HCEC 1CT (cell line): ENCODE results near the gene MINDY4.

Experiments
- DNase-seq: peaks from one replicate; pipeline ENCODE4 v3.0.0-alpha.2; 2017

The MINDY4 gene

DNA sequence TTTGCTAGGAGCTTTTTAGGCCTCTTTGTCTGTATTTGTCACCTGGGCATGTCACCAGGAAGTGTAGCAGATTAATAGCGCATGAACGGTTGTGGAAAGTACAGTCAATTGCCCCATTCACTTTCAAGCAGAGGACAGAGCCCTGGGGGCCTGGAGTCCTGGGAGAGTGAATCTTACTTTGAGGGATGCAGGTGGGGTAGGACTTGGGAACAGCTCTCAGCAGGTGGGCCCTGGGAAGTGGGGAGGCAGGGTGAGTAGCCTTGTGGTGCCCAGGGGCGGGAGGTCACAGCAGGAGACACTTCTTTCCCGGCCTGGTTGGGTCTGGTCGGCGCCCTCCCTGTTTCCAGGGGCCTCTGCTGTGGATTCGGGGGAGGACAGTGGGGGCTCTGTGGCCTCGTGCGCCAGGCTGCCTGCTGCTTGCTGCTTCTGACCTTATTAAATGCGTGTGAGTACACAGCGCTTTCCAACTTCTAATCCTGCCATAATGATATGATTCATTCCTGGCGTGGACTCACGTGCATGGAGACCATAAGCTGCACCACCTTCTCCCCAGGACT is 88.8 kb downstream of the MINDY4 start:
- DNase-seq = no peak

DNA sequence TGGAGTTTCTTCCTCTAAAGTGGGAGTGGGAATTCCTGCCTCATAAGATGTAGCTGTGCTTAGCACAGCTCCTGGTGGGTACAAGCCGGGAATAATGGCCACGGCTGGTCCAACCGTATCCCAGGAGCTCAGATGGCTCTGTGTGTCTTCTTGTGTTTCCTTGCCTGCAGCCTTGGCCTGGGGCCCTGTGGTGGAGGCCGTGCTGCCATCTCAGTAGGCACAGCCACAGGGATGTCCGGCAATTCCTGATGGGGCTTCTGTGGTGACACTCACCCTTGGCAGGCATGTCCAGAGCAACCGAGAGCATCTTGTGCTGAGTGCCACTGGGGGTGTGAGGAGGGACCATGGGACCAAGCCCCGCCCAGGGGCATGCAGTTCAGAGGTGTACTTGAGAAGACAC is 90.4 kb downstream of the MINDY4 start:
- no peak for DNase-seq

DNA sequence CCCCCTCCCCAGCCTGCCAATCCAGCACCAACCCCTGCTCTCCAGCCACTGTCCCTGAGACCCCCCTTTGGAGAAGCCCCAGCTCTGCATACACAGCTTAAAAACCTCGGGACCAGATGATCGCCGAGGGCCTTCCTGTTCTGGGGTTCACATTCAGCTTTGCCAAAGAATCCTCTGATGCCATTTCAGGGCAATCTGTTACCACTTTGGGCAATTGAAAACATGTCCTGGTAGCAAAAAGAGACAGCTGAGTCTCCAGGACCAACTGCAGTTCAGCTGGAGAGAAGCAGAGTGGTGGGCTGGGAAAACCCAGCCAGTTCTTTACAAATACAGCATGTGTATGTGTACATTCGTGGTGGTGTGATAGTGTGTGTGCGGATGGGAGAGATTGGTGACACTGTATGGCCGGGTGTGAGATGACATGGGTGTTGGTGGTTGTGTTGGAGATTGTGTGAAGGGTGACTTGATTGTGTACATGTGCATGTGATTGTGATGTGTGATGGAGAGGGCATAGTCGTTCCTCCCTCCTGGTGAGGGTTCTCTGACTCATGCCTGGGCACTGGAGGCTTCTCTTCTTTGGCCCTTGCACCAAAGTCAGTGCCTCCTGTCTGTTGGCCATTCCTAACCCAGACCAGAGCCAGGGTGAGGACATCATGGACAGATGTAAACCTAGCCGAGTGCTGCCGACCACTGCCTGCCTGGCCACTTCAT is 91.9 kb downstream of the MINDY4 start:
- DNase-seq = no peak

DNA sequence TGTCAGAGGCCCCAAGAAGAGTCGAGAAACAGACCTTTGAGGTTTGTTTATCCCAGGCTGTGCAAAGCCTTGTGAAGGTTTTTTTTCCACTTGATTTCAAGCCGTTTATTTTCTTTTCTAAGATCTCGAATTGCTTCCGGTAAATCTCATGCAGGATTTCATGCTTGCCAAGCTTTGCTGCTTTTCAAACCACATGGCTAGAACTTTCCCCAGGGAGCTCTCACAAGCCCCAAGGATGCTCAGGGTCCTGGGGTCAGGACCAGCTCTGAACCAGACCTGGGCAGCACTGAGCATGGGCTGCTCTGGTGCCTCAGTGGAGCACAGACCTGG is 92.5 kb downstream of the MINDY4 start:
- no peak for DNase-seq

DNA sequence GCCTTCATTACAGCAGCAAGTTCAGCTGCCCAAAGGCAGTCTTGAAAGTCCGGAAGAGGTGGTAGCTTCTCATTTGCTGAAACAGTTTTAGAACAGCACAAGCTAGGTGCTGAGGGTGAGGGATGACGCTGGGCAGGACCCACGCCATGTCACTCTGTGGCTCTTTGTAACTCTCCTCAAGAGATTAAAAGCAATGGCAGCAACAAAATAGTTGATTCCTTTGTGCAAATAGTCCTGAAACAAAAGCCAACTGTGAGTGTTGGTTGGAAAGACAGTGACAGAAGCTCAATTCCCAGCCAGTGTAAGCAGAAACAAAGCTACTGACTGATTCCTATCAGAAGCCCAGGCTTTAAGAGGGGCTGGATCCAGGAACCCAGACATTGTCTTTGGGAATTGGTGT is 92.9 kb downstream of the MINDY4 start:
- no peak for DNase-seq

DNA sequence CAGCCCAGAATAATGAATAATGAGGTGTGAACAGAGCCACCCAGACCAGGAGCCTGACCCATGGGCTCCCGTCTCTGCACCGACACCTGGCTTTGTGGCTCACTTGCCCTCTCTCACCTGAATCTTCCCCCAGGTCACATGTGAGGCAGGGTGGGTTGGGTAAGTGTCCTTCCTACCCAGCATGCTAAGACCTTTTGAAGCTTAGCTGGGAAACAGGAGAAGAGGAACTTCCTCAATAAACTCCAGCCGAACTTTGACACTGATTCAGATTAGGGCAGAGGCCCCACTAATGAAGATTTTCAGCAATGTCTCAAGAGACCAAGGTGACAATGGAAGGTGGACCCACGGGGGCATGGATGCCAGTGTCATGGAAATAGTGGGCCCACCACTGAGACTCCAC is 93.9 kb downstream of the MINDY4 start:
- DNase-seq = no peak

DNA sequence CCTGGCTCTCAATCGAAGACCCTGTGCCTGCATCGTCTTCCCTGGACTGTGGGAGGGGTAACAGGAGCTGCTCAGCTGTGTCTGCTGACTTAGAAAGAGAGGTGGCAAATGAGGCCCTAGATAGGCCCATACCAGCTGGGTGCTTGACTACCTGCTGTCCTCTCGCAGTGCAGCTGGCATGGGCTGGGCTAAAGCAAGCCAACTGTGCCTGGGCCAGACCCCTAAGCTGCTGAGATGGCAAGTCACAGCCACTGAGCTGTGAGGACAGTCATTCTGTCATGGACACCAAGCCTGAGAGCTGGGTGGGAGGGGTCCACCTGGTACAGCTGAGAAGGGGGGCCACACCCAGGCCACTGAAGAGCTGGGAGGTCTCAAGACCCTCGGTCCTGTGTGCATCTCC is 94.6 kb downstream of the MINDY4 start:
- no peak for DNase-seq

DNA sequence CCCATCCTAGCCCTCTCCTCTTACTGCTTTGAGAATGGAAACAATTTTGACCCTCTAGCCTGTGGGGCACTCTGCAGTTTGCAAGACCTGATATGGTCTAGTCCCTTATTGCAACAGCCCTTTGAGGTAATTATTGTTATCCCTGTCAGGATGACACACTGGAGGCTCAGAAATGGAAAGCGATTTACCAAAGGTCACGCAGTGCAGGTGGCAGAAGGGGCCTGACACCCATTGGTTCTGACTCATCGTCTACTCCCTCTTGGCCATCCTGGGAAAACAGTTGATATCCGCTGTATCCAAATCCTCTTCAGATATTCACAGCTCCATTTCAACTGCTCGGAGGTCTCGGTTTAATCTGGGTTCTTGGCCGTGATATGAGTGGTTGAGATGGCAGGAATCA is 95.7 kb downstream of the MINDY4 start:
- DNase-seq = no peak

DNA sequence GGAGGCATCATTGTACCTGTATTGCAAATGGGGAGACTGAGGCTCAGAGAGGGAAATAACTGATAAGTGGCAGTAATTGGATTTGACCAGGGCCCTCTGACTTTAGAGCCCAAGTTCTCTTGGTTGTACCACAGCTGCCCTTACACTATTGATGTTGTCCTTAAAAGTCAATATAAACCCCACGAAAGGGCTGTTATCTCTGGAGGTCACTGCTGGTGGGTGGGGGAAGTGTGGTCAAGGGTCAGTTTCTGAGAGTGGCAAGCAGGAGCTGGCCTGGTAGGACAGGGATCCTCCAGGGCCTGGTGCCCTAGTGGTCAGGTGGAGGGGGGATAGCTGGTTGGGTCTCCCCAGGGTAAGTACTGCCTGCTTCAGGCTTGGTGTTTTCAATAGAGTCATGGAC is 96.3 kb downstream of the MINDY4 start:
- no peak for DNase-seq

DNA sequence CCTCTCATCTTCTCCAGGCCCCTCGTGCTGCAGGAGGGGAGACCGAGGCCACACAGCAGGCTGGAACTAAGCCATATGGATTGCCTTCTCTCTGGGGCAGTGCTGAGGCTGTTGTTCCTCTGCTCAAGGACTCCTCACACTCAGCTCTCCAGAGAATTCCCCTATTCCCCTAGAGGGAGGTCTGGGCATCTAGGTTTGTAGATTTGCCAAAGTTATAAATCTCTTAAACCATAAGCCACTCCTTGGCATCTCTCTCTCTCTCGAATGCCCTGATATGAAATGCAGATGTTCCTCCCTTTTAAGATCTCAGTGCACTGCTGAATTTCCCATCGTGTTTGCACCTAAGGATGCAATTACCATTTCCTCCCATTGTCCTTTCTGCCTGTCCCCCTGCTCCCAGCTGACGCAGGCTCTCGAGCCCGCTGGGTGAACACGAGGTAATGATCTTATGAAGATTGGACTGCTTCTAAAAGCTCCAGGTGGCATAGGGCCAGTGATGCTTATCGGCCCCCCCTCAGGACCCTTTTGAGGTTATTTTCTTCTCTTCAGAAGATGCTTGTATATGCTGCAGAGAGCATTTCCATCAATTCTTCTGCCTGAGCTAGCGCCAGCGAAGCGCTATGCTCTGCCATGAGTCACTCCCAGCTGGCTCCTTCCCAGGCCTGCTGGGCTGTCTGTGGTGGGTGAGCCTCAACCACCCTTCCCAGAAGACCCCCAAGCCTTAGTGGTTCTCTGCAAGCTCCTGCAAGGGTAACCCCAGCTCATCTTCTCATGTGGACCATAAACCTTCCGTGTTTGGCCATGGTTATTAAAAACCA is 98.8 kb downstream of the MINDY4 start:
- DNase-seq = no peak

DNA sequence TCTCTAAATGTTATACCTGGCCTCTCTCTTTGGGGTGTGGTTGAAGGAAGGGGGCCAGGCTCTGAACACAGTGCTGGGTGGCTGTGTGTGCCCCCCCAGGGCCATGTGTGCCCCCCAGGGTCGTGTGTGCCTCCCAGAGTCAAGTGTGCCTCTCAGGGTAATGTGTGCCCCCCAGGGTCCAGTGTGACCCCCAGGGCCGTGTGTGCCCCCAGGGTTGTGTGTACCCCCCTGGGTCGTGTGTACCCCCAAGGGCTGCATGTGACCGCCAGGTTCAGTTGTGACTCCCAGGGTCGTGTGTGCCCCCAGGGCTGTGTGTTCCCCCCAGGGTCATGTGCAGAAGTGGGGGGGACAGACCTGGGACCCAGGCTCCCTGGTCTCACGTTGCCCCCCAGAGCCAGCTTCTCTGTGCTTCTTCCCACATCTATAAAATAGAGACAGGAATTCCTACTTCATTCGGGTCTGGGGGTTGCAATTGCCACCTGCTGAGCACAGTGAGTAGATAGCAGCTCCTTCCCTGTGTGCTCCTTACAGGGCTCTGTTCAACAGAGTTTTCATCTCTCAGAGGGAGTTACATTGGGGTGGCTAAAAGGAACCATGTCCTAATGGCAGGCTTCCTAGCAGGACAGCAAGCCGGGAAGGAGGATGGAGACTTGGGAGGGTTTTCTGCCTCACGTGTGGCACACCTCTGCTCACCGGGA is 99.8 kb downstream of the MINDY4 start:
- DNase-seq = no peak

DNA sequence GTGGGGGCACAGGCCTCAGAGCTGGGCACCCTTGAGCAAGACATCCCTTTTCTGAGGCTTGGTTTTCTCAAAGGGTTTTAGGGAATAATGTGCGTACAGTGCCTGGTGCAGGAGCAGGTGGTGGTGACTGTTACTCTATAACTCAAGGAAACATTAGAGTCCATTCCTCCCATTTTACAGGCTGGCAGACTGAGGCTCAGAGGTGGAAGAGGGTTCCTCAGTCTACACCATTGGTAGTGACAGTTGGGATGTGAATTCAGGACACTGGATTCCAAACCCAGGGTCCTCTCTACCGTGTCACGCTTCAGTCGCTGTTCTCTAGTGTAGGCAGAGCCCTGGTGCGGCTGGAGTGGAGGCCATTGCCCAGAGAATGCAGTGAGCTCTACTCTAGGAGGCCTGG is 100.4 kb downstream of the MINDY4 start:
- DNase-seq = no peak

DNA sequence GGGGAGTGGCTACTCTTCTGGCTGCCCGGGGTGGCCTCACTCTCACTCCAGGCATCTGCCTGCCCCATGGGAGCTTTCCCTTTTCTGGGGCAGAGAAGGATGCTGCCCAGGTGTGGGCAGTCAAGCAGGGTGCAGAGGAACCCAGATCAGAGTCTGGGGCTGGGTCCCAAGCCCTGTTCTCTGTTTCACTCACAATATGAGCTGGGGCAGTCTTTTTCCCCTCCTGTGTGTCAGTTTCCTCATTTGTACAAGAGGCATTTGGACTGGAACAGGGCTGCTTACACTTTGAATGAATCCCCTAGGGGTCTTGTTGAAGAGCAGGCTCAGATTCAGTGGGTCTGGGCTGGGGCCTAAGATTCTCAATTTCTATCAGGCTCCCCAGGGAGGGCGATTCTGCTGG is 102.0 kb downstream of the MINDY4 start:
- DNase-seq = no peak

DNA sequence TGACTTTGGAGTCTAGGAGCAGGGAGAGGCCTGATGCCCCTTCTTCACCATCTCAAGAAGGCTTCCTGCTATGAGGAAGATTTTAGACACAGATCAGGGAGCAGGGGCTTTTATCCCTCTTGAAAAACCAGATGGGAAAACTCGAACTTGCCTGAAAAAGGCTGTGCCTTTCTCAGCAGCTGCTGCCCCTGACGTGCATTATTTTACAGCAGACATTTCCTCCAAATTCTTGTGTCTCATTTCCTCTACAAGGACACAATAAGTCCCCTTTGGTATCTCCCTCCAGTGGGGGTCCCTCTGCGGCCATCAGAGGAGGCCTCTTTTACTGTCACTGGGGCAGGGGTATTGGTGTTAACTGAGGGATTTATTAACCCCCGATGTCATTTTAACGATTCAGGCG is 102.4 kb downstream of the MINDY4 start:
- no peak for DNase-seq

DNA sequence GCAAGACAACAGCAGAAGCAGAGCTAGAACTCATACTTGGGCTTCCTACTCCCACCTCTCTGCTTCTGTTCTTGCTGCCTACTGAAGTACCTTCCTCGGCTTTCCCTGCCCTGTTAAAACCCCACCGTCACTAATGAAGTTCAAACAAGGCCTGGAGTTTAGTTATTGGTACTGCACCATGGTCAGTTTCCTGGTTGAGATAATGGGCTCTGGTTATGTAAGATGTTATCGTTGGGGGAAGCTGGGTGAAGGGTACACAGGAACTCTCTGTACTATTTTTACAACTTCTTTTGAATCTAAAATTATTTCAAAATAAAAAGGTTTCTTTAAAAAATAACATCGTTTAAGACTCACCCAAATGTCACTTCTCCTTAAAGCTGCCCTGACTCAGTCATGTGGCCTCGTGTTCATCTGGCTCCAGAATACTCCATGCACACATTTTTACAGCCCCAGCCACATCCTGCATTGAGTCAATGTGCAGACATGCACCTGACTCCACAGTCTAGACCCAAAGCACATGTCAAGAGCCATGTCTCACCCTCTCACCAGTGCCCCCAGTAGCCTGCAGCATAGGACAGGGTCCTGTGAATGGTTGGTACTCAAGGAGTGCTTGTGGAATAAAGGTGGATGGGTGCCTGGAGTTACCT is 103.6 kb downstream of the MINDY4 start:
- DNase-seq = no peak

DNA sequence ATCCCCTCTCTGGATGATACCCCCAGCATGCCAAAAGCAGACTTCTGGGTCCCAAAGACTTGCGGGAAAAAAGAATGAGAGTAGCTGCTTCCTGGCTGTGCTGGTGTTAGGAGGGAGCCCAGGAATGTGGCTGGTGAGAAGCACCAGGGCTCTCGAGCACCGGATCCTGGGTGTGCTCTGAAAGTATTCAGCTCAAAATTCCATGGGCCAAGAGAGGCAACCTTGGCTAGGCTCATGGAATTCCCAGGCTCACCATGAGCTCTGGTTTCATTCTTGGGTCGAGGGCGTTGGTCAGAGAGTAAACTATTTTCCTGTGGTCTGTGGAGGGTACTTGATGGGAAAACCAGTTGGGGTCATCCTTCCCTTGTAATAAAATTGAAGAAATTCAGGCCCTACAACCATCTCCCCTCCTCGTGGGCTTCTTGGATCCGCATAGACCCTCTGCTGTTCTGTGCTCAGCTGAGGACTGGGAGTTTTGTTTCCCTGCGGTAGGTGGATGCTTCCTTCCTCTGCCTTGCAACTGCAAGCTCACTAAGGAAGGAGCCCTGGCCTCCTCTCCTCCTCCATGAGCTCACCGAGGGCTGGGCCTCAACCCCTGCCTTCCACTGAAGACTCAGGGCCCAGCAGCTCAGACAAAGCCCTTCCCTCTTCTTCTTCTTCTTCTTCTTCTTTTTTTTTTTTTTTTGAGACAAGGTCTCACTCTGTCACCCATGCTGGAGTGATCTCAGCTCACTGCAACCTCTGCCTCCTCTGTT is 106.0 kb downstream of the MINDY4 start:
- DNase-seq = no peak

DNA sequence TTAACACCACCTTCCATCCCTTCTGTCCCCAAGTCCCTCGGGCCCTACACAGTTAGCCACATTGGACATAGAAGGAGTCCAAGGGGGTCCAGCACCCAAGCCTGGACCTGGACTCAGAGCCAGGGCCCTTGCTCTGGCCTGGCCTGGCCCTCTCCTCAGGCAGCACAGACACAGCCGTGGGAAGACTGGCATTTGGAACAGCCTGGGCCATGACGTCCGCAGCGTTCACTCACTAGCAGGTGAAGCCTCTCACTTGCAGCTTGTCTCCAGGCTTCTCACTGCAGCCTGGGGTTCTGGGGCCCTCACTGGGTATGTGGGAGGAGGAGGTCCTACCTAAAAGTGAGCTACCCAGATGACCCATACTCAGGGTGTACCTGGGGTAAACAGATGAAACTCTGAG is 106.8 kb downstream of the MINDY4 start:
- DNase-seq = no peak

DNA sequence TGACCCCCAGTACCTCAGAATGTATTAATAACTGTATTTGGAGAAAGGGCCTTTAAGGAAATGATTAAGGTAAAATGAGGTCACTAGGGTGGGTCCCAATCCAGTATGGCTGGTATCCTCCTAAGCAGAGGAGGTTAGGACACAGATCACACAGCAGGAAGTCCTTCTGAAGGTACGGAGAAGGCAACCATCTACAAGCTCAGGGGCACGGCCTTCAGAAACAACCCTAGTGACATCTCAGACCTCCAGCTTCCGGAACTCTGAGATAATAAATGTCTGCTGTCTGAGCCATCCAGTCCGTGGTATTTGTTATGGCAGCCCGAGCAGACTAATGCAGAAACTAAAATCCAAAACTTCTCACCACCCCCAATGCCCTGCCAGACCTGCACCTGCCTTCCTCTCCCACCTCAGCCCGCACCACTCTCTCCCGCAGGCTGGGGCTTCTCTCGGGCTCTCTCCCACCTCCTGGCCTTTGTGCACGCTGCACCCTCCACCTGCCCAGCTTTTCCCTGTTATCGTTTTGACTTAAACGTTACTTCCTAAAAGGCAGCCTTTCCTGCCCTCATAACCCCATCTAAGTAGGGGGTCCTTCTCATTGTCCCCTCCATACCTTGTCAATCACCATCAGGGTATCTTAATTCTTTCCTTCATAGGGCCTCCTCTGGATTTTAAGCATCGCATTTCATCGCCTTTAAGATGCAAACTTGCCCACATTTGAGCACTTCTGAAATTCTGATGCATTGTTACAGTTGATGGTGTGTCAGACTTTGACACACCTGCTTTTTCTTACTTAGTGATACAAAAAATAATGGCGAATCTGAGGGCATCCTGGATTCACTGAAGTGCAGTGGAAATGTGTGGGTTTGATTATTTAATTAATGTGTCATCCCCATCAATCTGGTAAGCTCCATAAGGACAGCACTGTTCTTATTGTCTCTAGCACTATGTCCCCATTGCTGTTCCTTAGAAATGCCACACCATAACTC is 108.2 kb downstream of the MINDY4 start:
- no peak for DNase-seq

DNA sequence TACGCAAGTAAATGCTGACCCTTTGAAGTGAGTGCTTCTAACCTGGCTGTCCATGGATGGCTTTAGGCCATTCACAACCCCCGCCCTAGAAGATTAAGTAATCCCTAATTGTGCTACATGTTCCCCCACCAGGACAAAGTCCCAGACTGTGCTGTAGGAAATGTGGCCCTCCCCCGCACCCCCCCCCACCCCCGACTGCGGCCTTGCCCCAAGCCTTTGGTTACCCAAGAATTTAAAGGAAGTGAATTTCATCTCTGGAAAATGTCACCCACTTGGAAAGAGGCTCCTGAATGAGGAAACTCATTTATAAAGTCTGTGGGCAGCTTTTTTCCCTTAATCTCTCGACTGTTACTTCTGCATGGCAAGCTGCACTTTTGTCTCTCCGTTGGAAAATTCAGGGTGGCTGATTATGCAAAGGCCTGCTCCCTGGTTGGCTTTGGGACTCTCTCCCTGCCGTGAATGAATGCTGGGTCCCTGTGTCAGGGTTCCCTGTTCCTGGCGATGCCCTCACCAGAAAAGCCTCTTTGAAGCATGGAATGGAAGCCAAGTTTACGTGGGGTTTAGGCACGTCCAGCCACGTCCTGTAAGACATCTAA is 109.0 kb downstream of the MINDY4 start:
- DNase-seq = no peak

DNA sequence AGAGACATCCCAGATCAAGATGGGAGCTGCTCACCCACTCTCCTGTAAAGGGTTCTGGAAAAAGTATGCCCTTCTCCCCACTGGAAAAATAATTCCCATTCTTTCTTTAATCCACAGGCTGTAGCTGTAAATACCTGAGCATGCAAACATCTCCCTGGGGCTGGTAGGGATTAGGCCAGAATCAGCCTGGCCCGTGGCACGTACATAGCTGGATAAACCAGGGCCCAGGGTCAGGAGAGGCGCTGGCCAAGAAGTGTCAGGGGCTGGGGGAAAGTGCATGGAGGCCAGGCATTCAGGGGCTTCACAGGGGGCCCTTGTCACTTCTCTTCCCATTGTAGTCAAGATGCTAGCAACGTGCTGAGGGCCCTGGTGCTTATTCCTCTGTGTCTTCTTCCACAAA is 109.7 kb downstream of the MINDY4 start:
- no peak for DNase-seq

DNA sequence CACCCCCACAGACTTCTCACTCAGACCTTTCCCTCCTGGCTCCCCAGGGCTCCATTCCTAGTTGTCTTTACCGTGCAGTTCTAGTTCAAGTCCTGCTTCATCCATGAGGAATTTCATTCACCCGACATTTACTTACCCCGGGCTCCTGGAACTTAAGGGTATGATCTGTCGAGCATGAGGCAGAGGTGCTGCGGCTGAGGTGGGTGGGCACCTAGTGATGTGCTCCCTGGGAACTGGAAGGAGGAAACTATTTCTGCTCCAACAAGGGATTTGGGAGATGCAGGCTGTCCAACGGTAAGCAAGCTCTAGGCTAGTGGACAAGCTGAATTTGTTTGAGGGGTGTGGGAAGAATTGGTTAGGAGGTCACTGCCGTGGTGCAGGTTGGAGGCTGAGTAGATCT is 110.2 kb downstream of the MINDY4 start:
- DNase-seq = no peak
